Hepatocyte (in vitro differentiated cells): ENCODE data around the gene MYEOV. TPM values are rescaled to one million over a fixed set of nuclear protein-coding genes. Genes with fewer than 3 reads are reported as not detected.

Experiments
- DNase-seq: peaks from one replicate; pipeline ENCODE4 v3.0.0-alpha.2; 2016; ENCODE audit warnings: low spot score
- H2AFZ ChIP-seq: fragments of 200-600 bp; sonication (generic); 2 replicates; pipeline ENCODE4 v1.6.0; 2016; ENCODE audit warnings: antibody characterized with exemption, mild to moderate bottlenecking
- H3K27ac ChIP-seq: fragments of 200-600 bp; sonication (generic); 2 replicates; pipeline ENCODE4 v1.5.1; 2016; ENCODE audit warnings: mild to moderate bottlenecking
- H3K27me3 ChIP-seq: fragments of 200-600 bp; sonication (generic); 2 replicates; pipeline ENCODE4 v1.6.1; 2016
- H3K36me3 ChIP-seq: fragments of 200-600 bp; sonication (generic); replicated peaks from 2 replicates; pipeline ENCODE4 v1.5.1; 2016; ENCODE audit warnings: low read depth; ENCODE audit not compliant: insufficient read depth
- H3K4me1 ChIP-seq: fragments of 200-600 bp; sonication (generic); 2 replicates; pipeline ENCODE4 v1.5.1; 2016; ENCODE audit warnings: mild to moderate bottlenecking, moderate library complexity; ENCODE audit not compliant: insufficient read depth
- H3K4me2 ChIP-seq: fragments of 200-600 bp; sonication (generic); 2 replicates; pipeline ENCODE4 v1.6.0; 2016
- H3K4me3 ChIP-seq: fragments of 200-600 bp; sonication (generic); 2 replicates; pipeline ENCODE4 v1.5.1; 2016; ENCODE audit warnings: mild to moderate bottlenecking
- H3K79me2 ChIP-seq: fragments of 200-600 bp; sonication (generic); 2 replicates; pipeline ENCODE4 v1.6.0; 2017; ENCODE audit warnings: mild to moderate bottlenecking
- H3K9me2 ChIP-seq: fragments of 200-600 bp; sonication (generic); replicated peaks from 2 replicates; pipeline ENCODE4 v1.6.0; 2017; ENCODE audit warnings: mild to moderate bottlenecking; ENCODE audit not compliant: insufficient read depth
- H3K9me3 ChIP-seq: fragments of 200-600 bp; sonication (generic); 2 replicates; pipeline ENCODE4 v1.5.1; 2016; ENCODE audit warnings: low read depth, mild to moderate bottlenecking
- H4K20me1 ChIP-seq: fragments of 200-600 bp; sonication (generic); 2 replicates; pipeline ENCODE4 v1.6.0; 2016; ENCODE audit warnings: mild to moderate bottlenecking; ENCODE audit not compliant: insufficient read depth, poor library complexity, severe bottlenecking
- CTCF ChIP-seq: fragments of 200-600 bp; sonication (generic); IDR thresholded peaks from 2 replicates; pipeline ENCODE4 v1.5.1; 2016; ENCODE audit warnings: antibody characterized with exemption, mild to moderate bottlenecking; ENCODE audit not compliant: poor library complexity
- EZH2 ChIP-seq: fragments of 200-600 bp; sonication (generic); IDR thresholded peaks from 2 replicates; pipeline ENCODE4 v1.6.1; 2016; ENCODE audit warnings: antibody characterized with exemption, mild to moderate bottlenecking, borderline replicate concordance
- EZH2phosphoT487 ChIP-seq: fragments of 200-600 bp; sonication (generic); IDR thresholded peaks from one replicate; pipeline ENCODE4 v1.6.1; 2018; ENCODE audit warnings: antibody characterized with exemption, mild to moderate bottlenecking, low read depth, moderate library complexity; ENCODE audit not compliant: unreplicated experiment, severe bottlenecking
- WGBS: methylation state at CpG from one replicate; pipeline ENCODE4 v1.1.6; 2016; ENCODE audit warnings: low lambda C conversion rate; ENCODE audit errors: missing lambda C conversion rate; 5-methylcytosine and 5-hydroxymethylcytosine counted together
- polyA plus RNA-seq: library from polyadenylated mRNA; unstranded; fragments of >200 nt; fragmentation: Nextera tagmentation; extraction: Ambion mirVana; gene quantifications from 2 replicates; pipeline ENCODE4 v1.2.1, GENCODE V29; 2016
- total RNA-seq: library from RNA; depleted of rRNA; stranded (reverse); fragments of >200 nt; gene quantifications from 2 replicates; pipeline ENCODE4 v1.2.3, GENCODE V29; 2014

MYEOV gene
- total and polyA plus RNA-seq, 2 experiments from 2014 or later = not detected

GRCh38 chr11:69245491-69246345 is 48.2 kb upstream of the MYEOV start:
- H3K79me2 ChIP-seq = no peaks in the 10 kb centered on the region
- whole genome bisulfite sequencing = 82% methylated on average over 16 of the region's 16 CpGs
- H3K4me1 ChIP-seq = no peaks in the 10 kb centered on the region
- H3K27ac ChIP-seq = no peak overlapping the region
- TF ChIP-seq CTCF (no peak), EZH2 (no peak), EZH2phosphoT487 (no peak)
- no peaks in the 10 kb centered on the region for H3K9me3 ChIP-seq
- no peaks in the 10 kb centered on the region for H3K9me2 ChIP-seq
- H4K20me1 ChIP-seq = no peaks in the 10 kb centered on the region
- no peak overlapping the region for H2AFZ ChIP-seq
- no peak overlapping the region for H3K4me3 ChIP-seq
- H3K4me2 ChIP-seq = no peak overlapping the region
- H3K27me3 ChIP-seq = no peaks in the 10 kb centered on the region
- no peaks in the 10 kb centered on the region for H3K36me3 ChIP-seq
- DNase-seq = no peak

DNA sequence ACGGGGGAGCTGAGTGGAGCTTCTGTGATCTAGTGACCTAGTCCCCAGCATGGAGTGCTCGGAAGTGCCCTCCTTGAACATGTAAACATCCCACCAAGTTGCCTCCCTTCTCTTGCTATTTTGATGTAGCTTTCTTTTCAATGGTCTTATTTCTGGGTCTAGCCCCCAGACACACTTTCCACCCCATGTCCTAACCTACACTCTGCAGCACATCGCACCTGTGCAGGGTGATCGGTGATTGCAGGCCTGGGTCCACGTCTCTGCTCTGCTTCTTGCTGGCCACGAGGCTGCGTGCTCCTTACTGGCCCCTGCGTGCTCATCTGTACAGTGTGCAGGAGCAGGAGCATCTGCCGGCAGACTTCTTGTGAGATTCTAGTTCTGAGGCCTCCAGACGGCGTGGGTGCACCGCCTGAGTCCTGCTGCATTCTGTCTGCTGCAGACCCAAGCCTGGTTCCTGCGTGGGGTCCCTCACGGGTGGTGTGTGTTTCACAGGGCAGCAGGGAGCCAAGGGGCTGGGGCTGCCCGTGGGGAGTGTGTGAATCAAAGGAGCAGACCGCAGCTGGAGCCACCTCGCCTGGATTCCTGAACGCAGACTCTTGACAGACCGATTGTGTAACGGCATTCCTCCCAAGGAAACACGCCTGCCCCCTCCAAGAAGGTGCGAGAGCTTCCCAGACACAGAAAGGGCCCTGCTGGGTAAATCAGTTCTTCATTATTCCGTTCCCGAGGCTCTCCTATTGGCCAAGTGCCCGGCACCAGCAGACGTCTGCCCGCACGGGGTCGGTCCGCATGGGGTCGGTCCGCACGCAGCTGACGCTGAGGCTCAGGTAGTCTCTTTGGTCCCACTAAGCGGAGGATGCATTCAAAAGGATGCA is 44.4 kb upstream of the MYEOV start:
- H3K4me2 ChIP-seq = peak overlapping the region; percentile 34
- no peaks in the 10 kb centered on the region for H4K20me1 ChIP-seq
- no peaks in the 10 kb centered on the region for H3K27me3 ChIP-seq
- no peaks in the 10 kb centered on the region for H3K9me2 ChIP-seq
- H3K9me3 ChIP-seq = no peaks in the 10 kb centered on the region
- WGBS = 51% methylated on average over 35 of the region's 35 CpGs
- TF ChIP-seq EZH2 (no peak), EZH2phosphoT487 (no peak), CTCF (no peak)
- H3K27ac ChIP-seq = no peak overlapping the region
- DNase-seq = peak; percentile 58
- H2AFZ ChIP-seq = no peak overlapping the region
- no peaks in the 10 kb centered on the region for H3K4me1 ChIP-seq
- H3K36me3 ChIP-seq = no peaks in the 10 kb centered on the region
- no peak overlapping the region for H3K4me3 ChIP-seq
- no peaks in the 10 kb centered on the region for H3K79me2 ChIP-seq

DNA sequence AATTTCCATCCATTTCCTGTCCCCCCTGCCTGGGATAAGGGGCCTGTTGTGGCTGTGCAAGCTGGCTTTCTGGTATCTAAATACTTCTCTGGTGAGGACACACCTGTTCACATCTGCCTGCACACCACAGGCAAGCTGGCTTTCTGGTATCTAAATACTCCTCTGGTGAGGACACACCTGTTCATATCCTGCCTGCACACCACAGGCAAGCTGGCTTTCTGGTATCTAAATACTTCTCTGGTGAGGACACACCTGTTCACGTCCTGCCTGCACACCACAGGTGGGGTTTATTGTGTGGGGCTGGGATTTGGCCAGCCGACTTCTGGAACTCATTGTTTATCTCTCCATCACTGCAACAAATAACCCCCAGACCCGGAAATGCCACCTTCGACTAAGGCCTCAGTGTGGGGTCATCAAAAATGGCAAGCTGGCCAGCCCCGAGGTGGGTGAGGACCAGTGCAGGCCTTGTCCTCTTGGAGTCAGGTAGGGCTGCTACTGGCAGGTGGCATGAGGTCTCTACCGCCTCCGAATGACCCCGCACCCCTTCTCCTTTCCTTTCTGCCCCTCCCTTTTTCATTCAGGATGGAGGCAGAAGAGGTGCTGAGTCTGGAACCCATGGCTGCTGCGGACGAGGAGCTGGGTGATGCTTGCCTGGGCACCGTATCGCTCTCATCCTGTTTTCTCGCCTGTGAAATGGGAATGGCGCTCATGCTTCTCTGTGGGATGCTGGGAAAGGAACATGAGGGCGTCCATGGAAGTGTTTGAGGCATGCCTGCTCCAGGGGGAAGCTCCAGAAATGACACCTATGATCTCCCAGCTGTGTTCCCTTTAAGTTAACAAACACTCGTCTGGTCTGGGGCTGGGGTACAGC is 43.5 kb upstream of the MYEOV start:
- Histone ChIP-seq H3K4me3 (no peak overlapping the region), H3K9me2 (no peaks in the 10 kb centered on the region), H2AFZ (no peak overlapping the region), H4K20me1 (no peaks in the 10 kb centered on the region), H3K27ac (no peak overlapping the region), H3K4me1 (no peaks in the 10 kb centered on the region), H3K9me3 (no peaks in the 10 kb centered on the region), H3K79me2 (no peaks in the 10 kb centered on the region), H3K4me2 (no peak overlapping the region), H3K27me3 (no peaks in the 10 kb centered on the region), H3K36me3 (no peaks in the 10 kb centered on the region)
- no peak for DNase-seq
- no peak for TF ChIP-seq EZH2phosphoT487
- TF ChIP-seq CTCF = no peak
- TF ChIP-seq EZH2 = no peak
- WGBS = 84% methylated on average over 16 of the region's 16 CpGs
